GM18519 (cell line): ENCODE data around the gene CHTF18.

ENCODE experiments used
- ATAC-seq: cut with Tn5 transposase; IDR thresholded peaks from one replicate; pipeline ENCODE4 v1.9.1; 2021; ENCODE audit warnings: mild to moderate bottlenecking, moderate library complexity; ENCODE audit not compliant: unreplicated experiment, low FRiP score

Gene CHTF18

DNA sequence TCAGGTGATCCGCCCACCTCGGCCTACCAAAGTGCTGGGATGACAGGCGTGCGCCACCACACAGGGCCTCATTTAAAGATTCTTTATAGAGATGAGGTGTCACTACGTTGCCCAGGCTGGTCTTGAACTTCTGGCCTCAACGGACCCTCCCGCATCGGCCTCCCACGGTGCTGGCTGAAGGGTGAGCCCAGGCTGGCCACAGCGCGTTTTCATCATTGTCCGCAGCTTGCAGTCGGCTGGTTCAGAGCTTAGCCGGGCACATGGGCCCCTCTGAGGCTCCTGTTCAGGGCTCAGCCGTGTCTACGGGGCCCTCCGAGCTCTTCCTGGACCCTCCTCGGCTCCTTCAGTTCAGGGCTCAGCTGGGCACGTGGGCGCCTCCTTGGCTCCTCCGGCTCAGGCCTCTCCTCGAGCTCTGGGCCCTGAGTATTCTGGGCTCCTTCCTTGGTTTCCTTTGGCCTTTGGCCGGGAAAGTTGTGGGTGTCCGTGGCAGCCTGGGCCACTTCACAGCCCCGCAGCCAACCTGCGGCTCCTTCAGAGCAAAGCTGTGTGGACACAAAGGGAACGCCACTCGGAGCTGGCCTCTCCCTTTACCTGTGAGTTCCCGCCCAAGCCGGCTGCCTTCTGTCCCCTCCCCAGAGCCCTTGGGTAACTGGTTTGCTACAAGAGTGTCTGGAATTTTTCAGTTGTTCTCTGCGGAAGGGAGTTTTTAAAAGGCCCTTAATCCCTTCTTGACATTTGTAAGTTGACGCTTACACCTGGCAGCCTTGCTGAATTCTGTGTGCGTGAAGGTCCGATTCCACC lies 29.1 kb upstream of the CHTF18 start:
- no peak for ATAC-seq

DNA sequence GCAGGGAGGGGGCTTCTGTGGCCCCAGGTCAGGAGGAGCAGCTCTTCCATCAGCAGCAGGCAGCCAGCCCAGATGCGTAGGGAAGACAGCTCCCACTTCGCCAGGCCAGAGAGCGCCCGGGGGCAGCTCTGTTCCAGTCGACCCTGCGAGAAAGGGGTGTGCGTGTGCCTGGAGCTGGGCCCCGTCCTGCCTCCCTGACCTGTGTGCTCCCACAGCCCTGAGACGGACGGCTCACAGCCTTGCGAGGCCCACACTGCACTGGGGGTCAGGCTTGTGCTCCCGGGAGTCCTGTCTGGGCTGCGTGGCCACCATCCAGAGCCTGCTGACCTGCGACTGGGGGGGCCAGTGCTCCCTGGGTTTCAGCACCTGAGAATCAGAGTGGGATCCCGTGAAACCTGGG lies 28.4 kb upstream of the CHTF18 start:
- no peak for ATAC-seq

DNA sequence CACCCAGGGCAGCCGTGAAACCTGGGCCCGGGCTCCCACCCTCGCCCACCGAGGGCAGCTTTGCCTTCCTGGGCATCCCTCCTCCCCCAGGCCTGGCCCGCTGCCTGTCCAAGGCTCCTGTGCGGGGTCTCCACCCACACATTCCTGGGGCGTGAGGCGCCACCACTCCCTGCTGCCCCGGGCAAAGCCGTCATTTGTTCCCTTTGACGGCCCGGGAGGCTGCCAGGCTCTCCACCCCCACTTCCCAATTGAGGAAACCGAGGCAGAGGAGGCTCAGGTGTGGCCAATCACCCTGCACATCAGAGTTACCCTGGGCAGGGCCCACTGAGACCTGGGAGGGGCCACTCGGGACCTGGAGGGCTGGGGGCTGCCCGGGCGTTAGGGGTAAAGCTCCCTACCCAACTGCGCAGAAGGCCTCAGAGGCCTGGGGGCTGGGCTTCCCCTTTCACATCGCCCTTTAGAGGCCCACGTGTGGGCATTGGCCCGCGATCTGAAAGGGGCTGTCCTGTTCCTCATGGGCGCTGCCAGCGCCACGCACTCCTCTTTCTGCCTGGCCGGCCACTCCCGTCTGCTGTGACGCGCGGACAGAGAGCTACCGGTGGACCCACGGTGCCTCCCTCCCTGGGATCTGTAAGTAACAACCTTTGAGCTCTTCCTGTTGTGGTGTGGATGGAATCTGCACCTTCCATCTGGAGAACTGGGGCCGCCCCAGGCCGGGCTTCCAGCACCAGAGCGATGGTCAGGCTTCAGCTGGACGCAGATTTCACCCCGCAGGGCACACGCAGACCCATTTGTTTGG lies 27.7 kb upstream of the CHTF18 start, which contains the start of gene MSLN:
Gene MSLN (plus strand): TSS at position 190 of the 799 bp plus-strand sequence. CDS start 1,947 bp downstream, outside the sequence.
- ATAC-seq, result no peak

- no peak for ATAC-seq
Observed at GRCh38 chr16:761625-762513, 26.6 kb upstream of the CHTF18 start.

GRCh38 chr16:762595-763268 lies 25.7 kb upstream of the CHTF18 start:
- no peak for ATAC-seq

- no peak for ATAC-seq
Observed at GRCh38 chr16:763369-764183, 24.8 kb upstream of the CHTF18 start.

GRCh38 chr16:764184-764750 lies 24.2 kb upstream of the CHTF18 start:
- no peak for ATAC-seq

- no peak for ATAC-seq
Observed at GRCh38 chr16:764848-765487, 23.5 kb upstream of the CHTF18 start.

DNA sequence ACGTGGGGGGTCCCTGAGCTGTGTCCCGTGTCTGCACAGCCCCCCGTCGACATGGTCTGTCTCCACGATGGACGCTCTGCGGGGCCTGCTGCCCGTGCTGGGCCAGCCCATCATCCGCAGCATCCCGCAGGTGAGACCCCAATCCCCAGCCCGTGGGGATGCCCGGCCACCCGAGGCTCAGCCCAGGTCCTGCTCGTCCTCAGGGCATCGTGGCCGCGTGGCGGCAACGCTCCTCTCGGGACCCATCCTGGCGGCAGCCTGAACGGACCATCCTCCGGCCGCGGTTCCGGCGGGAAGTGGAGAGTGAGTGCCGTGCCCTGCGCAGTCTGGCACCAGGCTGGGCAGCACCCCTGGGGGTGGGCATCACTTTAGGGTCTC lies 22.9 kb upstream of the CHTF18 start:
- no peak for ATAC-seq

GRCh38 chr16:766008-766819 lies 22.2 kb upstream of the CHTF18 start:
- no peak for ATAC-seq

DNA sequence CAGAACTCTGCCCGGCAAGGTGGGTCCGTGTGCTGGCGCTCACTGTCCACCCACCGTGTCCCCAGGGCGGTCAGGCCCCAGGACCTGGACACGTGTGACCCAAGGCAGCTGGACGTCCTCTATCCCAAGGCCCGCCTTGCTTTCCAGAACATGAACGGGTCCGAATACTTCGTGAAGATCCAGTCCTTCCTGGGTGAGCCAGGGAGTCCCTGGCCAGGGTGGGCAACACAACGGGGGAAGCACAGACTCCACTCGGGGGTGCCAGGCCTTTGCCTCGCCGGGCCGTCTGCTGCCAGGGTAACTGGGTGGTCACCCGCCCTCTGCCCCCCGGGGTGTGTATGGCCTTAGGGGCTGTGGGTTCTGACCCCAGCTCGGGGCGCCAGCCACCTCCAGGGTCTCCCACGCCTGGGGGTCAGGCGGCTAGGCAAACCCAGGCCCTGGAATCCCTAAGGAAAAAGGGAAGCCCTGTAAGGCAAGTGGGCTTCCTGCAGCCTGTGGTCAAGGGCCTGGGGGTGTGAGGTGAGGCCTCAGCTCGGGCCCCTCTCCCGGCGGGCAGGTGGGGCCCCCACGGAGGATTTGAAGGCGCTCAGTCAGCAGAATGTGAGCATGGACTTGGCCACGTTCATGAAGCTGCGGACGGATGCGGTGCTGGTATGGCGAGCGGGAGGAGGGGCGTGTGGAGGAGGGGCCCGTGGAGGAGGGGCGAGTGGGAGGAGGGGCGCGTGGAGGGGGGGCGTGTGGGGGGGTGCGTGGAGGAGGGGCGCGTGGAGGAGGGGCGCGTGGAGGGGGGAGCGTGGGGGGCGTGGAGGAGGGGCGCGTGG lies 21.4 kb upstream of the CHTF18 start:
- no peak for ATAC-seq

DNA sequence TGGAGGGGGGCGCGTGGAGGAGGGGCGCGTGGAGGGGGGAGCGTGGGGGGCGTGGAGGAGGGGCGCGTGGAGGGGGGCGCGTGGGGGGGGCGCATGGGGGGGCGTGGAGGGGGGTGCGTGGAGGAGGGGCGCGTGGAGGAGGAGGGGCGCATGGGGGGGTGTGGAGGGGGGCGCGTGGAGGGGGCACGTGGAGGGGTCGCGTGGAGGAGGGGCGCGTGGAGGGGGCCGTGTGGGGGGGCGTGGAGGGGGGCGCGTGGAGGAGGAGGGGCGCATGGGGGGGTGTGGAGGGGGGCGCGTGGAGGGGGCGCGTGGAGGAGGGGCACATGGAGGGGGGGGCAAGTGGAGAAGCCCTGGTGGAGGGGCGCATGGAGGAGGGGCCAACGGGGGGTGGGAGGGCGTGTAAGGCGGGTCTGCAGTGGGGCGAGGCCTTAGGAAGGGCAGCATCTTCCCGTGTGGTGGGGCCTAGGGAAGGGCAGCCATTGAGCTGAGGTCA lies 20.6 kb upstream of the CHTF18 start:
- ATAC-seq, result no peak

- ATAC-seq, result no peak
Observed at GRCh38 chr16:768428-768827, 20.0 kb upstream of the CHTF18 start.

DNA sequence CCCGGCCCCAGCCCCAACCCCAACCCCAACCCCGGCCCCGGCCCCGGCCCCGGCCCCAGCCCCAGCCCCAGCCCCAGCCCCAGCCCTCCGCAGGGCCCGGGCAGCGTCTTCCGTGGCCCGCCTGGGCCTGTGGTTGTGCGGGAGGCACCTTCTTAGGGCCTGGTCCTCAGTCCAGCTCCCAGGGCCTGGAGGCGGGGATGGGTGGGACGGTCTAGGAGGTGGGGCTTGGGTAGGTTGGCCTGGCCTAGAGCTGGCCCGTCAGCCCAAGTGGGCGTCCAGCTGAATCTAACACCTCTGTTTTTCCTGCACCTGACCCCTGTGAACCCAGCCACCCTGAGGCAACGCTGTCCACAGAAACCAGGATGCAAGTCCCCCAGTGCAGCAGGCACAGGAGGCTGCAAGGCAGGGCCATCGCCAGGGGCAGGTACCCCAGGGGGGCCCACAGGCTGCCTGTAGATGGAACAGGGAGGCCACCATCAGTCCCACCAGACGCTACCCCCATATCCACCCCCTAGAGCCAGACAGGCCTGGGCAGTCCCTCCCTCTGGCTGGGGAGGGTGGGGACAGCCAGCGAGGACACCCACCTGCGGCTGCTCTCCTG lies 19.1 kb upstream of the CHTF18 start:
- ATAC-seq, result no peak

DNA sequence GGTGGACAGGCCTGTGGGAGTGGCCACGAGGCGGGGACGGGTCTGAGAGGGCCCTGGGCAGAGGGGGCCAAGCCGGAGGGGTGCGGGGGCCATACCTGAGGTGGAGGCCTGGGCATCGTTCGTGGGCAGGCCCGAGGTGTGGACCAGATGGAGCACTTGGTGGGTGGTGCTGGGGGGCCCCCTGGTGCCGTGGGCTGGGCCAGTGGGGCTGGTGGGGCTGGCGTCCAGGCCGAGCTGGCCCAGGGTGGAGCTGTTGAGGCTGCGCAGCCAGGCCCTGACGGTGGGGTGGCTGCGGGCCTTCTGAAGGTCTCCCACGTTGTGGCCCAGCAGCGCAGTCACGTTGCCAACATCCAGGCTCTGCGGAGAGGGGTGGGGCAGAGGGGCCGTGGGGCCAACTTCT lies 18.5 kb upstream of the CHTF18 start:
- no peak for ATAC-seq

- ATAC-seq, result no peak
Observed at GRCh38 chr16:770411-770810, 18.0 kb upstream of the CHTF18 start.
